HepG2 (cell line): ENCODE results near the gene FAM83D. TPM values are rescaled to one million over a fixed set of nuclear protein-coding genes. Genes with fewer than 3 reads are reported as not detected.
A peak's percentile ranks its signal among the peaks of the same experiment; 100 is the strongest.

Source experiments
- AHR ChIP-seq: IDR thresholded peaks from 2 replicates; pipeline ENCODE4 v1.6.1; 2018; ENCODE audit warnings: missing genetic modification reagents, missing compliant biosample characterization
- FIP1L1 ChIP-seq: fragments of 200-400 bp; formaldehyde crosslinking; IDR thresholded peaks from 2 replicates; pipeline ENCODE4 v1.6.1; 2018; ENCODE audit warnings: low read depth, mild to moderate bottlenecking, low read length, moderate library complexity, borderline replicate concordance; ENCODE audit not compliant: insufficient read depth
- GATAD1 ChIP-seq: IDR thresholded peaks from 2 replicates; pipeline ENCODE4 v1.6.1; 2016; ENCODE audit warnings: missing genetic modification reagents, missing compliant biosample characterization
- HDAC2 ChIP-seq: sonication (generic); formaldehyde crosslinking; IDR thresholded peaks from 2 replicates; pipeline ENCODE4 v1.4.0; 2020; ENCODE audit warnings: missing genetic modification reagents
- HMG20A ChIP-seq: IDR thresholded peaks from 2 replicates; pipeline ENCODE4 v1.6.1; 2016; ENCODE audit warnings: borderline replicate concordance
- KLF16 ChIP-seq, 2 experiments: sonication (generic) in 1 of 2; formaldehyde crosslinking in 1 of 2; IDR thresholded peaks; 2 replicates each; pipeline versions ENCODE4 v1.6.1 to v1.8.0; 2016 to 2023; ENCODE audit warnings: missing genetic modification reagents in 2 of 2, missing compliant biosample characterization in 1 of 2
- NONO ChIP-seq, 2 experiments: fragments of 450-650 bp in 1 of 2; sonication (generic) in 1 of 2; formaldehyde crosslinking in 1 of 2; IDR thresholded peaks in 1 of 2; conservative IDR thresholded peaks in 1 of 2; 2 replicates each; pipeline versions ENCODE4 v1.6.1 to v1.8.0; 2017 to 2022; ENCODE audit warnings: mild to moderate bottlenecking in 1 of 2, missing genetic modification reagents in 1 of 2, moderate library complexity in 1 of 2
- TAF1 ChIP-seq: sonication (generic); formaldehyde crosslinking; IDR thresholded peaks from 2 replicates; pipeline ENCODE4 v1.4.0; 2020; ENCODE audit warnings: missing genetic modification reagents
- ZFY ChIP-seq: sonication (generic); formaldehyde crosslinking; IDR thresholded peaks from 2 replicates; pipeline ENCODE4 v1.4.0; 2020; ENCODE audit warnings: missing genetic modification reagents
- ZNF232 ChIP-seq: sonication (generic); formaldehyde crosslinking; IDR thresholded peaks from 2 replicates; pipeline ENCODE4 v1.4.0; 2020; ENCODE audit warnings: missing genetic modification reagents, borderline replicate concordance
- polyA plus RNA-seq, 8 experiments: library from polyadenylated mRNA; depleted of rRNA in 3 of 8; stranded (reverse) in 7 of 8; unstranded in 1 of 8; fragments of >200 nt; fragmentation: Illumina TruSeq in 4 of 8; extraction: Trizol in 4 of 8; gene quantifications; 2 replicates each; pipeline versions ENCODE4 v1.2.1 to v1.2.3, GENCODE V29; 2011 to 2016; ENCODE audit warnings: low read depth in 4 of 8, missing spikeins in 1 of 8, mixed read lengths in 1 of 8; ENCODE audit not compliant: insufficient read depth in 1 of 8
- total RNA-seq, 5 experiments: library from RNA; depleted of rRNA; stranded (reverse); fragments of >200 nt; fragmentation: Illumina TruSeq; extraction: Trizol; gene quantifications; 2 replicates each; pipeline ENCODE4 v1.2.3, GENCODE V29; 2016; ENCODE audit warnings: low read depth in 1 of 5
- TF ChIP-seq, protein P1 (sequence below): sonication (generic); formaldehyde crosslinking; conservative IDR thresholded peaks from 2 replicates; pipeline ENCODE4 v1.4.0; 2020; ENCODE audit warnings: missing genetic modification reagents
- TF ChIP-seq, protein P2 (sequence below): sonication (generic); formaldehyde crosslinking; conservative IDR thresholded peaks from 2 replicates; pipeline ENCODE4 v1.4.0; 2020; ENCODE audit warnings: missing genetic modification reagents
- TF ChIP-seq, protein P3 (sequence below), 2 experiments: sonication (generic) in 1 of 2; formaldehyde crosslinking in 1 of 2; IDR thresholded peaks; 2 replicates each; pipeline versions ENCODE4 v1.6.1 to v1.9.0; 2014 to 2022; ENCODE audit warnings: antibody characterized with exemption in 1 of 2, borderline replicate concordance in 1 of 2, inconsistent platforms in 1 of 2, low read depth in 1 of 2, missing genetic modification reagents in 1 of 2
- TF ChIP-seq, protein P4 (sequence below): conservative IDR thresholded peaks from 2 replicates; pipeline ENCODE4 v1.6.1; 2018; ENCODE audit warnings: missing genetic modification reagents
- TF ChIP-seq, protein P5 (sequence below): IDR thresholded peaks from 2 replicates; pipeline ENCODE4 v1.6.1; 2016; ENCODE audit warnings: missing compliant biosample characterization, missing genetic modification reagents, borderline replicate concordance
- TF ChIP-seq, protein P6 (sequence below): sonication (generic); formaldehyde crosslinking; IDR thresholded peaks from 2 replicates; pipeline ENCODE4 v1.4.0; 2020; ENCODE audit warnings: mild to moderate bottlenecking, missing genetic modification reagents

Gene FAM83D
- total and polyA plus RNA-seq, 2 of the 13 experiments (the other 11 are each of a cell fraction or from before 2014, with no cell fraction given) = 51.4 to 64.0 TPM

DNA sequence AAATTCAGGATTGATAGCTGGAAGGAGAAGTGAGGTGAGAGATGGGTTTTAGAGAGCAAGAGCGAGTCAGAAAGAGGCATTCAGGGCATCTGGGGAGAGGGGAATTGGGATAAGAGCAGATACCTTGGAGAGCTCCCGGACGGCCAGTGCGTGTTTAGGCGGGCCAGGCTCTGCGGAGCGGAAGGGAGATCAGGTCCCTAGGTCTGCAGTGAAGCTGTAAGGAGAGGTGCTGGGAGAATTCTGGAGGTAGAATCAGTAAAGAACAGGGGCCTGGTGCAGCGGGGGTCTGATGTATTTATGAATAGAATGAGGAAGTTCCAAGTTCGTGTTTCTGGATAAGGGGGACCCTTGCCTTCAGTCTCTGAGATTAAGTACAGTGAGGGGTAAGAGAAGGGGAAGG, 47.4 kb upstream of the FAM83D start (continued):
- TF ChIP-seq, protein P1, sequence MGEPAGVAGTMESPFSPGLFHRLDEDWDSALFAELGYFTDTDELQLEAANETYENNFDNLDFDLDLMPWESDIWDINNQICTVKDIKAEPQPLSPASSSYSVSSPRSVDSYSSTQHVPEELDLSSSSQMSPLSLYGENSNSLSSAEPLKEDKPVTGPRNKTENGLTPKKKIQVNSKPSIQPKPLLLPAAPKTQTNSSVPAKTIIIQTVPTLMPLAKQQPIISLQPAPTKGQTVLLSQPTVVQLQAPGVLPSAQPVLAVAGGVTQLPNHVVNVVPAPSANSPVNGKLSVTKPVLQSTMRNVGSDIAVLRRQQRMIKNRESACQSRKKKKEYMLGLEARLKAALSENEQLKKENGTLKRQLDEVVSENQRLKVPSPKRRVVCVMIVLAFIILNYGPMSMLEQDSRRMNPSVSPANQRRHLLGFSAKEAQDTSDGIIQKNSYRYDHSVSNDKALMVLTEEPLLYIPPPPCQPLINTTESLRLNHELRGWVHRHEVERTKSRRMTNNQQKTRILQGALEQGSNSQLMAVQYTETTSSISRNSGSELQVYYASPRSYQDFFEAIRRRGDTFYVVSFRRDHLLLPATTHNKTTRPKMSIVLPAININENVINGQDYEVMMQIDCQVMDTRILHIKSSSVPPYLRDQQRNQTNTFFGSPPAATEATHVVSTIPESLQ (CRISPR knock-in tag) = 0 out of 2 replicates have a peak, but pooled peaks have one; percentile 50
- no peak for TF ChIP-seq NONO (IDR thresholded peaks at IDR 0.05)
- TF ChIP-seq NONO (CRISPR knock-in tag; conservative IDR thresholded peaks at IDR 0.05) = no peak
- TF ChIP-seq, protein P2, sequence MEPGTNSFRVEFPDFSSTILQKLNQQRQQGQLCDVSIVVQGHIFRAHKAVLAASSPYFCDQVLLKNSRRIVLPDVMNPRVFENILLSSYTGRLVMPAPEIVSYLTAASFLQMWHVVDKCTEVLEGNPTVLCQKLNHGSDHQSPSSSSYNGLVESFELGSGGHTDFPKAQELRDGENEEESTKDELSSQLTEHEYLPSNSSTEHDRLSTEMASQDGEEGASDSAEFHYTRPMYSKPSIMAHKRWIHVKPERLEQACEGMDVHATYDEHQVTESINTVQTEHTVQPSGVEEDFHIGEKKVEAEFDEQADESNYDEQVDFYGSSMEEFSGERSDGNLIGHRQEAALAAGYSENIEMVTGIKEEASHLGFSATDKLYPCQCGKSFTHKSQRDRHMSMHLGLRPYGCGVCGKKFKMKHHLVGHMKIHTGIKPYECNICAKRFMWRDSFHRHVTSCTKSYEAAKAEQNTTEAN = peak; percentile 76
- TF ChIP-seq HDAC2 = peak; percentile 51; the same call in 1 of the 2 replicates
- peak; percentile 93; the same call in 1 of the 2 replicates for TF ChIP-seq ZNF232 (CRISPR knock-in tag)
- TF ChIP-seq KLF16 (CRISPR knock-in tag; IDR thresholded peaks at IDR 0.05) = 0 out of 4 replicates have a peak, but pooled peaks of 1 of the 2 experiments have one; percentile 57
- TF ChIP-seq, protein P3, sequence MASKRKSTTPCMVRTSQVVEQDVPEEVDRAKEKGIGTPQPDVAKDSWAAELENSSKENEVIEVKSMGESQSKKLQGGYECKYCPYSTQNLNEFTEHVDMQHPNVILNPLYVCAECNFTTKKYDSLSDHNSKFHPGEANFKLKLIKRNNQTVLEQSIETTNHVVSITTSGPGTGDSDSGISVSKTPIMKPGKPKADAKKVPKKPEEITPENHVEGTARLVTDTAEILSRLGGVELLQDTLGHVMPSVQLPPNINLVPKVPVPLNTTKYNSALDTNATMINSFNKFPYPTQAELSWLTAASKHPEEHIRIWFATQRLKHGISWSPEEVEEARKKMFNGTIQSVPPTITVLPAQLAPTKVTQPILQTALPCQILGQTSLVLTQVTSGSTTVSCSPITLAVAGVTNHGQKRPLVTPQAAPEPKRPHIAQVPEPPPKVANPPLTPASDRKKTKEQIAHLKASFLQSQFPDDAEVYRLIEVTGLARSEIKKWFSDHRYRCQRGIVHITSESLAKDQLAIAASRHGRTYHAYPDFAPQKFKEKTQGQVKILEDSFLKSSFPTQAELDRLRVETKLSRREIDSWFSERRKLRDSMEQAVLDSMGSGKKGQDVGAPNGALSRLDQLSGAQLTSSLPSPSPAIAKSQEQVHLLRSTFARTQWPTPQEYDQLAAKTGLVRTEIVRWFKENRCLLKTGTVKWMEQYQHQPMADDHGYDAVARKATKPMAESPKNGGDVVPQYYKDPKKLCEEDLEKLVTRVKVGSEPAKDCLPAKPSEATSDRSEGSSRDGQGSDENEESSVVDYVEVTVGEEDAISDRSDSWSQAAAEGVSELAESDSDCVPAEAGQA (IDR thresholded peaks at IDR 0.05; ENCODE audit: low read depth) = no peak
- TF ChIP-seq, protein P3 (CRISPR knock-in tag; IDR thresholded peaks at IDR 0.05; ENCODE audit: borderline replicate concordance) = 0 out of 2 replicates have a peak, but pooled peaks have one; percentile 34
- TF ChIP-seq, protein P4, sequence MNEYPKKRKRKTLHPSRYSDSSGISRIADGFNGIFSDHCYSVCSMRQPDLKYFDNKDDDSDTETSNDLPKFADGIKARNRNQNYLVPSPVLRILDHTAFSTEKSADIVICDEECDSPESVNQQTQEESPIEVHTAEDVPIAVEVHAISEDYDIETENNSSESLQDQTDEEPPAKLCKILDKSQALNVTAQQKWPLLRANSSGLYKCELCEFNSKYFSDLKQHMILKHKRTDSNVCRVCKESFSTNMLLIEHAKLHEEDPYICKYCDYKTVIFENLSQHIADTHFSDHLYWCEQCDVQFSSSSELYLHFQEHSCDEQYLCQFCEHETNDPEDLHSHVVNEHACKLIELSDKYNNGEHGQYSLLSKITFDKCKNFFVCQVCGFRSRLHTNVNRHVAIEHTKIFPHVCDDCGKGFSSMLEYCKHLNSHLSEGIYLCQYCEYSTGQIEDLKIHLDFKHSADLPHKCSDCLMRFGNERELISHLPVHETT = no peak
- no peak for TF ChIP-seq ZFY (CRISPR knock-in tag)
- TF ChIP-seq, protein P5, sequence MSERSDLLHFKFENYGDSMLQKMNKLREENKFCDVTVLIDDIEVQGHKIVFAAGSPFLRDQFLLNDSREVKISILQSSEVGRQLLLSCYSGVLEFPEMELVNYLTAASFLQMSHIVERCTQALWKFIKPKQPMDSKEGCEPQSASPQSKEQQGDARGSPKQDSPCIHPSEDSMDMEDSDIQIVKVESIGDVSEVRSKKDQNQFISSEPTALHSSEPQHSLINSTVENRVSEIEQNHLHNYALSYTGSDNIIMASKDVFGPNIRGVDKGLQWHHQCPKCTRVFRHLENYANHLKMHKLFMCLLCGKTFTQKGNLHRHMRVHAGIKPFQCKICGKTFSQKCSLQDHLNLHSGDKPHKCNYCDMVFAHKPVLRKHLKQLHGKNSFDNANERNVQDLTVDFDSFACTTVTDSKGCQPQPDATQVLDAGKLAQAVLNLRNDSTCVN = peak; percentile 72; the same call in 1 of the 2 replicates
- no peak for TF ChIP-seq HMG20A (CRISPR knock-in tag)
- TF ChIP-seq TAF1 (CRISPR knock-in tag) = 0 out of 2 replicates have a peak, but pooled peaks have one; percentile 21
- TF ChIP-seq, protein P6, sequence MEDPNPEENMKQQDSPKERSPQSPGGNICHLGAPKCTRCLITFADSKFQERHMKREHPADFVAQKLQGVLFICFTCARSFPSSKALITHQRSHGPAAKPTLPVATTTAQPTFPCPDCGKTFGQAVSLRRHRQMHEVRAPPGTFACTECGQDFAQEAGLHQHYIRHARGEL = no peak
- no peak for TF ChIP-seq AHR
- TF ChIP-seq FIP1L1 = no peak
- TF ChIP-seq GATAD1 = peak; percentile 42; the same call in 1 of the 2 replicates
